Measurements from ENCODE around the gene KERA.

KERA gene

GRCh38 chr12:91080041-91080440 lies 22.2 kb upstream of the KERA start:
- Histone ChIP-seq H3K4ac (ENCODE audit: low read depth in 1 of 2, low read length in 2 of 2) (no peak overlapping the region), H4K91ac (ENCODE audit: low read length) (no peak overlapping the region), H2BK5ac (ENCODE audit: low read depth, low read length, poor library complexity, severe bottlenecking) (no peak overlapping the region), H3K4me2 (ENCODE audit: low read length, poor library complexity, severe bottlenecking) (no peak overlapping the region), H3K9me3 (ENCODE audit: control insufficient read depth, low read length) (no peaks in the 10 kb centered on the region), H3K27me3 (ENCODE audit: control insufficient read depth in 1 of 2, insufficient read depth in 1 of 2, low read length in 2 of 2) (no peaks in the 10 kb centered on the region), H3K23ac (ENCODE audit: low read length in 2 of 2) (no peak overlapping the region), H2AK5ac (ENCODE audit: low read length, severe bottlenecking) (no peak overlapping the region), H3K14ac (ENCODE audit: low read length in 2 of 2) (no peak overlapping the region), H2BK120ac (ENCODE audit: low read depth, low read length) (no peak overlapping the region), H3K18ac (ENCODE audit: low read depth in 1 of 2, low read length in 2 of 2) (no peak overlapping the region), H3K36me3 (ENCODE audit: control insufficient read depth in 1 of 2, insufficient read depth in 2 of 2, low read depth in 1 of 2, low read length in 2 of 2) (no peaks in the 10 kb centered on the region), H3K4me1 (ENCODE audit: control insufficient read depth, insufficient read depth, low read depth, low read length) (no peaks in the 10 kb centered on the region), H3K79me1 (replicated peaks; ENCODE audit: low read length, poor library complexity, severe bottlenecking) (no peaks in the 10 kb centered on the region), H2AFZ (ENCODE audit: low read depth, low read length) (no peak overlapping the region), H3K27ac (ENCODE audit: low read length, poor library complexity, severe bottlenecking) (no peak overlapping the region), H2BK12ac (ENCODE audit: low read length in 2 of 2) (no peak overlapping the region), H3K4me3 (ENCODE audit: insufficient read depth in 1 of 2, low read depth in 1 of 2, low read length in 2 of 2) (no peak overlapping the region), H3K9ac (ENCODE audit: low read length) (no peak overlapping the region), H4K8ac (ENCODE audit: low read length) (no peak overlapping the region), H2BK15ac (ENCODE audit: low read depth, poor library complexity, severe bottlenecking) (no peak overlapping the region)
- no CpG with 5 or more reads among the region's 1 CpG for WGBS
- no peak for DNase-seq

- H3K9me3 ChIP-seq (ENCODE audit: control insufficient read depth, low read length) = no peaks in the 10 kb centered on the region
- no peak overlapping the region for H2BK120ac ChIP-seq (ENCODE audit: low read depth, low read length)
- no peak overlapping the region for H3K9ac ChIP-seq (ENCODE audit: low read length)
- H3K79me1 ChIP-seq (replicated peaks; ENCODE audit: low read length, poor library complexity, severe bottlenecking) = no peaks in the 10 kb centered on the region
- H2AFZ ChIP-seq (ENCODE audit: low read depth, low read length) = no peak overlapping the region
- H3K18ac ChIP-seq (ENCODE audit: low read depth in 1 of 2, low read length in 2 of 2) = no peak overlapping the region
- no peak overlapping the region for H2BK5ac ChIP-seq (ENCODE audit: low read depth, low read length, poor library complexity, severe bottlenecking)
- WGBS = no CpG with 5 or more reads among the region's 1 CpG
- no peak overlapping the region for H3K14ac ChIP-seq (ENCODE audit: low read length in 2 of 2)
- no peak overlapping the region for H3K4me2 ChIP-seq (ENCODE audit: low read length, poor library complexity, severe bottlenecking)
- H4K91ac ChIP-seq (ENCODE audit: low read length) = no peak overlapping the region
- H3K4me1 ChIP-seq (ENCODE audit: control insufficient read depth, insufficient read depth, low read depth, low read length) = no peaks in the 10 kb centered on the region
- H3K4me3 ChIP-seq (ENCODE audit: insufficient read depth in 1 of 2, low read depth in 1 of 2, low read length in 2 of 2) = no peak overlapping the region
- H3K27ac ChIP-seq (ENCODE audit: low read length, poor library complexity, severe bottlenecking) = no peak overlapping the region
- H3K36me3 ChIP-seq (ENCODE audit: control insufficient read depth in 1 of 2, insufficient read depth in 2 of 2, low read depth in 1 of 2, low read length in 2 of 2) = no peaks in the 10 kb centered on the region
- no peaks in the 10 kb centered on the region for H3K27me3 ChIP-seq (ENCODE audit: control insufficient read depth in 1 of 2, insufficient read depth in 1 of 2, low read length in 2 of 2)
- no peak overlapping the region for H2BK15ac ChIP-seq (ENCODE audit: low read depth, poor library complexity, severe bottlenecking)
- H2AK5ac ChIP-seq (ENCODE audit: low read length, severe bottlenecking) = no peak overlapping the region
- no peak overlapping the region for H3K4ac ChIP-seq (ENCODE audit: low read depth in 1 of 2, low read length in 2 of 2)
- H2BK12ac ChIP-seq (ENCODE audit: low read length in 2 of 2) = no peak overlapping the region
- no peak overlapping the region for H4K8ac ChIP-seq (ENCODE audit: low read length)
- DNase-seq = no peak
- H3K23ac ChIP-seq (ENCODE audit: low read length in 2 of 2) = no peak overlapping the region
These were observed 20.7 kb upstream of the KERA start for GRCh38 chr12:91078501-91078900.

GRCh38 chr12:91077228-91077954 lies 19.6 kb upstream of the KERA start:
- Histone ChIP-seq H3K14ac (ENCODE audit: low read length in 2 of 2) (no peak overlapping the region), H3K4me3 (ENCODE audit: insufficient read depth in 1 of 2, low read depth in 1 of 2, low read length in 2 of 2) (no peak overlapping the region), H2BK12ac (ENCODE audit: low read length in 2 of 2) (no peak overlapping the region), H2BK120ac (ENCODE audit: low read depth, low read length) (no peak overlapping the region), H2AFZ (ENCODE audit: low read depth, low read length) (no peak overlapping the region), H3K4ac (ENCODE audit: low read depth in 1 of 2, low read length in 2 of 2) (no peak overlapping the region), H3K4me2 (ENCODE audit: low read length, poor library complexity, severe bottlenecking) (no peak overlapping the region), H4K91ac (ENCODE audit: low read length) (no peak overlapping the region), H3K4me1 (ENCODE audit: control insufficient read depth, insufficient read depth, low read depth, low read length) (no peaks in the 10 kb centered on the region), H2BK15ac (ENCODE audit: low read depth, poor library complexity, severe bottlenecking) (no peak overlapping the region), H3K79me1 (replicated peaks; ENCODE audit: low read length, poor library complexity, severe bottlenecking) (no peaks in the 10 kb centered on the region), H3K36me3 (ENCODE audit: control insufficient read depth in 1 of 2, insufficient read depth in 2 of 2, low read depth in 1 of 2, low read length in 2 of 2) (no peaks in the 10 kb centered on the region), H2AK5ac (ENCODE audit: low read length, severe bottlenecking) (no peak overlapping the region), H3K9ac (ENCODE audit: low read length) (no peak overlapping the region), H3K23ac (ENCODE audit: low read length in 2 of 2) (no peak overlapping the region), H3K9me3 (ENCODE audit: control insufficient read depth, low read length) (no peaks in the 10 kb centered on the region), H4K8ac (ENCODE audit: low read length) (no peak overlapping the region), H3K27ac (ENCODE audit: low read length, poor library complexity, severe bottlenecking) (no peak overlapping the region), H3K27me3 (ENCODE audit: control insufficient read depth in 1 of 2, insufficient read depth in 1 of 2, low read length in 2 of 2) (no peaks in the 10 kb centered on the region), H3K18ac (ENCODE audit: low read depth in 1 of 2, low read length in 2 of 2) (no peak overlapping the region), H2BK5ac (ENCODE audit: low read depth, low read length, poor library complexity, severe bottlenecking) (no peak overlapping the region)
- WGBS = 90% methylated on average over 4 of the region's 5 CpGs
- no peak for DNase-seq

GRCh38 chr12:91074851-91075250 lies 17.0 kb upstream of the KERA start:
- H3K4me3 ChIP-seq (ENCODE audit: insufficient read depth in 1 of 2, low read depth in 1 of 2, low read length in 2 of 2) = peak overlapping the region in 1 of 2 experiments; percentile 47
- no peak overlapping the region for H2AK5ac ChIP-seq (ENCODE audit: low read length, severe bottlenecking)
- H3K4ac ChIP-seq (ENCODE audit: low read depth in 1 of 2, low read length in 2 of 2) = no peak overlapping the region
- H3K9ac ChIP-seq (ENCODE audit: low read length) = peak overlapping the region; percentile 70
- H3K4me1 ChIP-seq (ENCODE audit: control insufficient read depth, insufficient read depth, low read depth, low read length) = no peaks in the 10 kb centered on the region
- H3K27ac ChIP-seq (ENCODE audit: low read length, poor library complexity, severe bottlenecking) = no peak overlapping the region
- no peak for DNase-seq
- H3K4me2 ChIP-seq (ENCODE audit: low read length, poor library complexity, severe bottlenecking) = no peak overlapping the region
- no peak overlapping the region for H4K91ac ChIP-seq (ENCODE audit: low read length)
- no peaks in the 10 kb centered on the region for H3K27me3 ChIP-seq (ENCODE audit: control insufficient read depth in 1 of 2, insufficient read depth in 1 of 2, low read length in 2 of 2)
- no peaks in the 10 kb centered on the region for H3K9me3 ChIP-seq (ENCODE audit: control insufficient read depth, low read length)
- H2BK120ac ChIP-seq (ENCODE audit: low read depth, low read length) = no peak overlapping the region
- no peaks in the 10 kb centered on the region for H3K79me1 ChIP-seq (replicated peaks; ENCODE audit: low read length, poor library complexity, severe bottlenecking)
- H3K14ac ChIP-seq (ENCODE audit: low read length in 2 of 2) = no peak overlapping the region
- H2AFZ ChIP-seq (ENCODE audit: low read depth, low read length) = no peak overlapping the region
- H2BK15ac ChIP-seq (ENCODE audit: low read depth, poor library complexity, severe bottlenecking) = no peak overlapping the region
- no peak overlapping the region for H3K23ac ChIP-seq (ENCODE audit: low read length in 2 of 2)
- no peak overlapping the region for H4K8ac ChIP-seq (ENCODE audit: low read length)
- no peak overlapping the region for H3K18ac ChIP-seq (ENCODE audit: low read depth in 1 of 2, low read length in 2 of 2)
- no peak overlapping the region for H2BK12ac ChIP-seq (ENCODE audit: low read length in 2 of 2)
- H3K36me3 ChIP-seq (ENCODE audit: control insufficient read depth in 1 of 2, insufficient read depth in 2 of 2, low read depth in 1 of 2, low read length in 2 of 2) = no peaks in the 10 kb centered on the region
- no peak overlapping the region for H2BK5ac ChIP-seq (ENCODE audit: low read depth, low read length, poor library complexity, severe bottlenecking)
- 68% methylated on average over 1 of the region's 1 CpG for WGBS

Data from mesenchymal stem cell (in vitro differentiated cells and primary cell).